GM12878 (cell line): ENCODE data around the gene SH2B3.

Source experiments
- BRCA1 ChIP-seq: IDR thresholded peaks from 2 replicates; pipeline ENCODE4 v1.6.1; 2011; ENCODE audit warnings: low read depth, low read length, improper control_type of control experiment
- POLR2A ChIP-seq: IDR thresholded peaks from 2 replicates; pipeline ENCODE4 v1.6.1; 2011; ENCODE audit warnings: low read depth, mild to moderate bottlenecking, low read length
- SMC3 ChIP-seq: IDR thresholded peaks from 2 replicates; pipeline ENCODE4 v1.6.1; 2011; ENCODE audit warnings: low read length, improper control_type of control experiment, borderline replicate concordance
- ZNF24 ChIP-seq: fragments of 450-650 bp; IDR thresholded peaks from 2 replicates; pipeline ENCODE4 v1.6.1; 2017; ENCODE audit warnings: antibody characterized with exemption, mild to moderate bottlenecking
- TF ChIP-seq, protein P1 (sequence below), 3 experiments: IDR thresholded peaks in 2 of 3; conservative IDR thresholded peaks in 1 of 3; 2 replicates each; pipeline ENCODE4 v1.5.1; 2011; ENCODE audit warnings: low read depth in 3 of 3, low read length in 3 of 3, mild to moderate bottlenecking in 3 of 3, control low read depth in 2 of 3, moderate library complexity in 2 of 3, inconsistent platforms in 1 of 3, mixed read lengths in 1 of 3; ENCODE audit not compliant: control insufficient read depth in 2 of 3, insufficient read depth in 1 of 3; ENCODE audit errors: extremely low read depth in 1 of 3
- TF ChIP-seq, protein P2 (sequence below): fragments of 450-650 bp; IDR thresholded peaks from 2 replicates; pipeline ENCODE4 v1.6.1; 2017; ENCODE audit warnings: mild to moderate bottlenecking, moderate library complexity
- TF ChIP-seq, protein P3 (sequence below): fragments of 450-650 bp; IDR thresholded peaks from 2 replicates; pipeline ENCODE4 v1.6.1; 2017; ENCODE audit warnings: antibody characterized with exemption, mild to moderate bottlenecking, moderate library complexity
- TF ChIP-seq, protein P4 (sequence below): fragments of 450-650 bp; IDR thresholded peaks from 2 replicates; pipeline ENCODE4 v1.6.1; 2016; ENCODE audit warnings: mild to moderate bottlenecking, moderate library complexity, borderline replicate concordance

DNA sequence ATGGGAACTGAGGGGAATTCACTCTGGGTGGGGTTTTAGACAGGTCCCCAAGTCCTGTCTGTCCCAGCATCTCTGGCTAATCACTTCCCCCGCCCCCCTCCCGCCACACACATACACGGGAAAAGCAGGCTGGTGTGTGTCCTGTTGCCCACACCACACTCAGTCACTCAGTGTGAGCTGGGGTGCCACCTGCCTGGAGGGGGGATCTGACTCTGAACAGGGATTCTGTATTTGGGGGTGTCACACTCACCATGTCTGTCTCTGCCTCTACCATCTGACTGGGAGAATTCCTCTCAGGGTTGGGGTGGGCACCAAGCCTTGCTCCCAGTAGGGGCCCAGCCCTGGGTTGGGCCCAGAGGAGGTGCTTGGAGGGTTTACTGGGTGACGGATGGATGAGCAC is 31.1 kb downstream of the SH2B3 start:
- TF ChIP-seq BRCA1: no peak
- TF ChIP-seq, protein P1, sequence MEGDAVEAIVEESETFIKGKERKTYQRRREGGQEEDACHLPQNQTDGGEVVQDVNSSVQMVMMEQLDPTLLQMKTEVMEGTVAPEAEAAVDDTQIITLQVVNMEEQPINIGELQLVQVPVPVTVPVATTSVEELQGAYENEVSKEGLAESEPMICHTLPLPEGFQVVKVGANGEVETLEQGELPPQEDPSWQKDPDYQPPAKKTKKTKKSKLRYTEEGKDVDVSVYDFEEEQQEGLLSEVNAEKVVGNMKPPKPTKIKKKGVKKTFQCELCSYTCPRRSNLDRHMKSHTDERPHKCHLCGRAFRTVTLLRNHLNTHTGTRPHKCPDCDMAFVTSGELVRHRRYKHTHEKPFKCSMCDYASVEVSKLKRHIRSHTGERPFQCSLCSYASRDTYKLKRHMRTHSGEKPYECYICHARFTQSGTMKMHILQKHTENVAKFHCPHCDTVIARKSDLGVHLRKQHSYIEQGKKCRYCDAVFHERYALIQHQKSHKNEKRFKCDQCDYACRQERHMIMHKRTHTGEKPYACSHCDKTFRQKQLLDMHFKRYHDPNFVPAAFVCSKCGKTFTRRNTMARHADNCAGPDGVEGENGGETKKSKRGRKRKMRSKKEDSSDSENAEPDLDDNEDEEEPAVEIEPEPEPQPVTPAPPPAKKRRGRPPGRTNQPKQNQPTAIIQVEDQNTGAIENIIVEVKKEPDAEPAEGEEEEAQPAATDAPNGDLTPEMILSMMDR (IDR thresholded peaks at IDR 0.05 in 2 of 3, conservative IDR thresholded peaks at IDR 0.05 in 1 of 3; ENCODE audit: control insufficient read depth in 2 of 3, extremely low read depth in 1 of 3, insufficient read depth in 1 of 3, low read depth in 3 of 3, low read length in 3 of 3): no peak
- TF ChIP-seq ZNF24: no peak
- no peak for TF ChIP-seq SMC3
- no peak for TF ChIP-seq POLR2A
- TF ChIP-seq, protein P2, sequence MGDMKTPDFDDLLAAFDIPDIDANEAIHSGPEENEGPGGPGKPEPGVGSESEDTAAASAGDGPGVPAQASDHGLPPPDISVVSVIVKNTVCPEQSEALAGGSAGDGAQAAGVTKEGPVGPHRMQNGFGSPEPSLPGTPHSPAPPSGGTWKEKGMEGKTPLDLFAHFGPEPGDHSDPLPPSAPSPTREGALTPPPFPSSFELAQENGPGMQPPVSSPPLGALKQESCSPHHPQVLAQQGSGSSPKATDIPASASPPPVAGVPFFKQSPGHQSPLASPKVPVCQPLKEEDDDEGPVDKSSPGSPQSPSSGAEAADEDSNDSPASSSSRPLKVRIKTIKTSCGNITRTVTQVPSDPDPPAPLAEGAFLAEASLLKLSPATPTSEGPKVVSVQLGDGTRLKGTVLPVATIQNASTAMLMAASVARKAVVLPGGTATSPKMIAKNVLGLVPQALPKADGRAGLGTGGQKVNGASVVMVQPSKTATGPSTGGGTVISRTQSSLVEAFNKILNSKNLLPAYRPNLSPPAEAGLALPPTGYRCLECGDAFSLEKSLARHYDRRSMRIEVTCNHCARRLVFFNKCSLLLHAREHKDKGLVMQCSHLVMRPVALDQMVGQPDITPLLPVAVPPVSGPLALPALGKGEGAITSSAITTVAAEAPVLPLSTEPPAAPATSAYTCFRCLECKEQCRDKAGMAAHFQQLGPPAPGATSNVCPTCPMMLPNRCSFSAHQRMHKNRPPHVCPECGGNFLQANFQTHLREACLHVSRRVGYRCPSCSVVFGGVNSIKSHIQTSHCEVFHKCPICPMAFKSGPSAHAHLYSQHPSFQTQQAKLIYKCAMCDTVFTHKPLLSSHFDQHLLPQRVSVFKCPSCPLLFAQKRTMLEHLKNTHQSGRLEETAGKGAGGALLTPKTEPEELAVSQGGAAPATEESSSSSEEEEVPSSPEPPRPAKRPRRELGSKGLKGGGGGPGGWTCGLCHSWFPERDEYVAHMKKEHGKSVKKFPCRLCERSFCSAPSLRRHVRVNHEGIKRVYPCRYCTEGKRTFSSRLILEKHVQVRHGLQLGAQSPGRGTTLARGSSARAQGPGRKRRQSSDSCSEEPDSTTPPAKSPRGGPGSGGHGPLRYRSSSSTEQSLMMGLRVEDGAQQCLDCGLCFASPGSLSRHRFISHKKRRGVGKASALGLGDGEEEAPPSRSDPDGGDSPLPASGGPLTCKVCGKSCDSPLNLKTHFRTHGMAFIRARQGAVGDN: no peak
- TF ChIP-seq, protein P3, sequence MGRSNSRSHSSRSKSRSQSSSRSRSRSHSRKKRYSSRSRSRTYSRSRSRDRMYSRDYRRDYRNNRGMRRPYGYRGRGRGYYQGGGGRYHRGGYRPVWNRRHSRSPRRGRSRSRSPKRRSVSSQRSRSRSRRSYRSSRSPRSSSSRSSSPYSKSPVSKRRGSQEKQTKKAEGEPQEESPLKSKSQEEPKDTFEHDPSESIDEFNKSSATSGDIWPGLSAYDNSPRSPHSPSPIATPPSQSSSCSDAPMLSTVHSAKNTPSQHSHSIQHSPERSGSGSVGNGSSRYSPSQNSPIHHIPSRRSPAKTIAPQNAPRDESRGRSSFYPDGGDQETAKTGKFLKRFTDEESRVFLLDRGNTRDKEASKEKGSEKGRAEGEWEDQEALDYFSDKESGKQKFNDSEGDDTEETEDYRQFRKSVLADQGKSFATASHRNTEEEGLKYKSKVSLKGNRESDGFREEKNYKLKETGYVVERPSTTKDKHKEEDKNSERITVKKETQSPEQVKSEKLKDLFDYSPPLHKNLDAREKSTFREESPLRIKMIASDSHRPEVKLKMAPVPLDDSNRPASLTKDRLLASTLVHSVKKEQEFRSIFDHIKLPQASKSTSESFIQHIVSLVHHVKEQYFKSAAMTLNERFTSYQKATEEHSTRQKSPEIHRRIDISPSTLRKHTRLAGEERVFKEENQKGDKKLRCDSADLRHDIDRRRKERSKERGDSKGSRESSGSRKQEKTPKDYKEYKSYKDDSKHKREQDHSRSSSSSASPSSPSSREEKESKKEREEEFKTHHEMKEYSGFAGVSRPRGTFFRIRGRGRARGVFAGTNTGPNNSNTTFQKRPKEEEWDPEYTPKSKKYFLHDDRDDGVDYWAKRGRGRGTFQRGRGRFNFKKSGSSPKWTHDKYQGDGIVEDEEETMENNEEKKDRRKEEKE: no peak
- TF ChIP-seq, protein P4, sequence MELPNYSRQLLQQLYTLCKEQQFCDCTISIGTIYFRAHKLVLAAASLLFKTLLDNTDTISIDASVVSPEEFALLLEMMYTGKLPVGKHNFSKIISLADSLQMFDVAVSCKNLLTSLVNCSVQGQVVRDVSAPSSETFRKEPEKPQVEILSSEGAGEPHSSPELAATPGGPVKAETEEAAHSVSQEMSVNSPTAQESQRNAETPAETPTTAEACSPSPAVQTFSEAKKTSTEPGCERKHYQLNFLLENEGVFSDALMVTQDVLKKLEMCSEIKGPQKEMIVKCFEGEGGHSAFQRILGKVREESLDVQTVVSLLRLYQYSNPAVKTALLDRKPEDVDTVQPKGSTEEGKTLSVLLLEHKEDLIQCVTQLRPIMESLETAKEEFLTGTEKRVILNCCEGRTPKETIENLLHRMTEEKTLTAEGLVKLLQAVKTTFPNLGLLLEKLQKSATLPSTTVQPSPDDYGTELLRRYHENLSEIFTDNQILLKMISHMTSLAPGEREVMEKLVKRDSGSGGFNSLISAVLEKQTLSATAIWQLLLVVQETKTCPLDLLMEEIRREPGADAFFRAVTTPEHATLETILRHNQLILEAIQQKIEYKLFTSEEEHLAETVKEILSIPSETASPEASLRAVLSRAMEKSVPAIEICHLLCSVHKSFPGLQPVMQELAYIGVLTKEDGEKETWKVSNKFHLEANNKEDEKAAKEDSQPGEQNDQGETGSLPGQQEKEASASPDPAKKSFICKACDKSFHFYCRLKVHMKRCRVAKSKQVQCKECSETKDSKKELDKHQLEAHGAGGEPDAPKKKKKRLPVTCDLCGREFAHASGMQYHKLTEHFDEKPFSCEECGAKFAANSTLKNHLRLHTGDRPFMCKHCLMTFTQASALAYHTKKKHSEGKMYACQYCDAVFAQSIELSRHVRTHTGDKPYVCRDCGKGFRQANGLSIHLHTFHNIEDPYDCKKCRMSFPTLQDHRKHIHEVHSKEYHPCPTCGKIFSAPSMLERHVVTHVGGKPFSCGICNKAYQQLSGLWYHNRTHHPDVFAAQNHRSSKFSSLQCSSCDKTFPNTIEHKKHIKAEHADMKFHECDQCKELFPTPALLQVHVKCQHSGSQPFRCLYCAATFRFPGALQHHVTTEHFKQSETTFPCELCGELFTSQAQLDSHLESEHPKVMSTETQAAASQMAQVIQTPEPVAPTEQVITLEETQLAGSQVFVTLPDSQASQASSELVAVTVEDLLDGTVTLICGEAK: no peak
